LNCAP (cell line): ENCODE measurements around the gene KHK.
A peak's percentile ranks its signal among the peaks of the same experiment; 100 is the strongest.

Experiments used
- CTCF ChIP-seq: fragments of 450-650 bp; IDR thresholded peaks from 2 replicates; pipeline ENCODE4 v1.5.1; 2017; ENCODE audit warnings: mild to moderate bottlenecking

The KHK gene

DNA sequence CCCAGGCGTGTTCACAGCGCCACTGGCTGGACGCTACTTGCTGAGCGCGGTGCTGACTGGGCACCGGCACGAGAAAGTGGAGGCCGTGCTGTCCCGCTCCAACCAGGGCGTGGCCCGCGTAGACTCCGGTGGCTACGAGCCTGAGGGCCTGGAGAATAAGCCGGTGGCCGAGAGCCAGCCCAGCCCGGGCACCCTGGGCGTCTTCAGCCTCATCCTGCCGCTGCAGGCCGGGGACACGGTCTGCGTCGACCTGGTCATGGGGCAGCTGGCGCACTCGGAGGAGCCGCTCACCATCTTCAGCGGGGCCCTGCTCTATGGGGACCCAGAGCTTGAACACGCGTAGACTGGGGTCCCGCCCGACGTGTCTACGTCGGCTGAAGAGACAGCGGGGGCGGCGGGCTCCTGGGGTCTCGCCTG, 891 bp upstream of the KHK start:
- TF ChIP-seq CTCF: peak; percentile 24; the same call in 1 of the 2 replicates

- peak; percentile 76 for TF ChIP-seq CTCF
Observed at GRCh38 chr2:27086090-27086723, 365 bp upstream of the KHK start.

- TF ChIP-seq CTCF: no peak
Observed at GRCh38 chr2:27087823-27088410, 1.3 kb downstream of the KHK start.

GRCh38 chr2:27088634-27089033, 2.1 kb downstream of the KHK start:
- TF ChIP-seq CTCF: no peak

DNA sequence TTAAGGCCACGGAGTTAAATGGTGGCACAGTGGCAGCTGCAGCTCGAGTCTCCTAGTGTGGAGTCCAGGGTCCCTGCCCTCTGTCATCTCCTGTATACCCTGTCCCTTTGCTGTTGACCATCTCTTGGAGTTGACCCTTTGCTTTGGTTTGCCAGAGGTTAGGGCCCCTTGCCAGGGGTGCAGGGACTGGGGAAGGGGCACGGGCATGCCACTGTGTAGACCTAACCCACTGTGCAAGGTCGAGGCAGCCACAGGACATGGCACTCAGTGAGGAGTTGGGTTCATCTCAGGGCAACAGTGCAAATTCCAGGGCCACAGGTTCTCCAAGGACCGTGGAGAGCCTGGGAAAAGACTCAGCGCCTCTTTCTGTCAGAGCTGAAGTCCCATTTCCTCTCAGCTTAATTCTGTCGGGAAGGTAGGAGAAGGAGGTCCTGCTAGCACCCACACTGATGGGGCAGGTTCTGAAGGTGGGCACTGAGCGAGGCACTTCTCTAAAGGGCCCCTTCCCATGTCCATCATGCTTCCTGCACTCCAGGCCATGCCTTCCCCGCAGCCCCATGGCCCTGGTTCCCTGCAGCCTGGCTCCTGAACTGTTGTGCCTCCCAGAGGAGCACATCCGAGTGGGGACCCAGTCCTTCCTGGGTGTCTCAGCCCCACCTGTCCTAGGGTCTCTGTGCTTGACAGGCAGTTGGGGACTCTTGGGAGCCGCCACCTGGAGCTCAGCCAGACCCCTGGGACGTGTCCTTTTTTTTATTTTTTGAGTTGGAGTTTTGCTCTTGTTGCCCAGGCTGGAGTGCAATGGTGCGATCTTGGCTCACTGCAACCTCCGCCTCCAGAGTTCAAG, 2.8 kb downstream of the KHK start:
- TF ChIP-seq CTCF: no peak

GRCh38 chr2:27091746-27092695, 5.4 kb downstream of the KHK start:
- TF ChIP-seq CTCF: no peak
